GM12878 (cell line): ENCODE data around the gene IFNA1. TPM values are rescaled to one million over a fixed set of nuclear protein-coding genes. Genes with fewer than 3 reads are reported as not detected.
A peak's percentile ranks its signal among the peaks of the same experiment; 100 is the strongest.

Source experiments
- ATAC-seq: fragments of 200-7000 bp; cut with Tn5 transposase; 3 replicates; pipeline ENCODE4 v1.9.1; 2020; ENCODE audit warnings: mild to moderate bottlenecking, moderate library complexity
- BruUV-seq: library from RNA; stranded (reverse); fragments of 400-500 nt; replicated peaks from 2 replicates; lab custom pipeline; 2021; lab: Mats Ljungman, UMichigan
- CTCF ChIA-PET: fragments of 300-600 bp; sonication (Branson Sonifier 250); formaldehyde crosslinking; extraction: SDS; loops from one replicate; lab custom pipeline; 2021; ENCODE audit warnings: inconsistent platforms; lab: Yijun Ruan, JAX
- POLR2A ChIA-PET: fragments of 350-600 bp; formaldehyde crosslinking; extraction: SDS; loops from one replicate; lab custom pipeline; 2021; ENCODE audit warnings: inconsistent platforms; lab: Charles Lee
- RAD21 ChIA-PET: fragments of 300-600 bp; sonication (Branson Sonifier 250); formaldehyde crosslinking; loops from one replicate; lab custom pipeline; 2023; ENCODE audit warnings: antibody characterized with exemption; ENCODE audit not compliant: unreplicated experiment; lab: Charles Lee
- SMC1A ChIA-PET: fragments of 300-600 bp; sonication (Branson Sonifier 250); formaldehyde crosslinking; loops from one replicate; lab custom pipeline; 2023; ENCODE audit not compliant: unreplicated experiment, uncharacterized antibody; lab: Charles Lee
- DNase-seq: peaks from one replicate; pipeline ENCODE4 v3.0.0-alpha.2; 2011; ENCODE audit warnings: low read depth, low spot score
- FAIRE-seq: peaks from 3 replicates; lab custom pipeline; 2011; peaks lifted over from hg19 to GRCh38; lab: Jason Lieb, UNC
- H2AFZ ChIP-seq: 2 replicates; pipeline ENCODE4 v1.6.0; 2011; ENCODE audit warnings: low read depth, low read length, control low read depth; ENCODE audit not compliant: control insufficient read depth
- H3K27ac ChIP-seq: 2 replicates; pipeline ENCODE4 v1.5.1; 2011; ENCODE audit warnings: control low read depth; ENCODE audit not compliant: control insufficient read depth, insufficient read depth
- H3K27me3 ChIP-seq, 2 experiments: replicated peaks in 1 of 2; 2 replicates each; pipeline versions ENCODE4 v1.6.0 to v1.6.1; 2011; ENCODE audit warnings: low read length in 1 of 2; ENCODE audit not compliant: control insufficient read depth in 2 of 2, insufficient read depth in 2 of 2
- H3K36me3 ChIP-seq, 2 experiments: 2 replicates each; pipeline ENCODE4 v1.5.1; 2011; ENCODE audit warnings: low read length in 1 of 2; ENCODE audit not compliant: control insufficient read depth in 2 of 2, insufficient read depth in 2 of 2
- H3K4me1 ChIP-seq: 2 replicates; pipeline ENCODE4 v1.6.1; 2011; ENCODE audit warnings: mild to moderate bottlenecking, low read length, moderate library complexity, mixed read lengths; ENCODE audit not compliant: control insufficient read depth, insufficient read depth
- H3K4me2 ChIP-seq: 2 replicates; pipeline ENCODE4 v1.6.0; 2011; ENCODE audit warnings: control low read depth; ENCODE audit not compliant: control insufficient read depth, insufficient read depth
- H3K4me3 ChIP-seq: fragments of 200-600 bp; sonication (generic); 2 replicates; pipeline ENCODE4 v1.5.1; 2016
- H3K79me2 ChIP-seq: 2 replicates; pipeline ENCODE4 v1.6.0; 2011; ENCODE audit warnings: low read length; ENCODE audit not compliant: control insufficient read depth, insufficient read depth
- H3K9ac ChIP-seq: 2 replicates; pipeline ENCODE4 v1.8.0; 2011; ENCODE audit warnings: low read length, control low read depth, mixed read lengths; ENCODE audit not compliant: control insufficient read depth, insufficient read depth
- H3K9me3 ChIP-seq: replicated peaks from 3 replicates; pipeline ENCODE4 v1.5.1; 2011; ENCODE audit warnings: mild to moderate bottlenecking, low read length; ENCODE audit not compliant: control insufficient read depth, insufficient read depth
- H4K20me1 ChIP-seq: 2 replicates; pipeline ENCODE4 v1.6.0; 2011; ENCODE audit not compliant: control insufficient read depth, insufficient read depth
- ATF7 ChIP-seq: fragments of 450-650 bp; IDR thresholded peaks from 2 replicates; pipeline ENCODE4 v1.6.1; 2016; ENCODE audit warnings: low read depth, mild to moderate bottlenecking
- EED ChIP-seq: sonication (generic); IDR thresholded peaks from 2 replicates; pipeline ENCODE4 v1.6.1; 2016; ENCODE audit warnings: antibody characterized with exemption, low read depth
- HDAC6 ChIP-seq: fragments of 200-600 bp; sonication (generic); IDR thresholded peaks from one replicate; pipeline ENCODE4 v1.8.0; 2017; ENCODE audit warnings: antibody characterized with exemption; ENCODE audit not compliant: unreplicated experiment
- IKZF1 ChIP-seq: fragments of 450-650 bp; conservative IDR thresholded peaks from 2 replicates; pipeline ENCODE4 v1.6.1; 2017; ENCODE audit warnings: antibody characterized with exemption, mild to moderate bottlenecking
- IKZF2 ChIP-seq, 2 experiments: fragments of 450-650 bp; IDR thresholded peaks; 2 replicates each; pipeline ENCODE4 v1.6.1; 2017; ENCODE audit warnings: mild to moderate bottlenecking in 2 of 2, moderate library complexity in 2 of 2
- MEF2B ChIP-seq: fragments of 450-650 bp; IDR thresholded peaks from 2 replicates; pipeline ENCODE4 v1.6.1; 2018; ENCODE audit warnings: mild to moderate bottlenecking, moderate library complexity; ENCODE audit not compliant: partially characterized antibody, poor library complexity, severe bottlenecking
- SMAD5 ChIP-seq: IDR thresholded peaks from 2 replicates; pipeline ENCODE4 v1.6.1; 2016; ENCODE audit warnings: antibody characterized with exemption, low read depth
- SMC3 ChIP-seq: IDR thresholded peaks from 2 replicates; pipeline ENCODE4 v1.6.1; 2011; ENCODE audit warnings: low read length, improper control_type of control experiment, borderline replicate concordance
- SUZ12 ChIP-seq: fragments of 200-600 bp; sonication (generic); IDR thresholded peaks from one replicate; pipeline ENCODE4 v1.6.1; 2018; ENCODE audit warnings: antibody characterized with exemption, mild to moderate bottlenecking; ENCODE audit not compliant: unreplicated experiment
- WGBS: methylation state at CpG from one replicate; pipeline ENCODE4 v1.1.6; 2016; ENCODE audit warnings: low lambda C conversion rate; ENCODE audit not compliant: insufficient replicate concordance, insufficient coverage; ENCODE audit errors: missing lambda C conversion rate; 5-methylcytosine and 5-hydroxymethylcytosine counted together
- in situ Hi-C: fragments of 300-500 bp; cut with MboI; formaldehyde crosslinking; loops from 9 replicates; pipeline ENCODE4 v1.14.3; 2018; ENCODE audit warnings: mixed read lengths
- intact Hi-C: fragments of 100-400 bp; cut with micrococcal nuclease; formaldehyde crosslinking; loops from one replicate; pipeline ENCODE4 v1.14.2; 2022; ENCODE audit not compliant: unreplicated experiment
- polyA plus RNA-seq, 11 experiments: library from polyadenylated mRNA; depleted of rRNA in 4 of 11; unstranded in 6 of 11; stranded (reverse) in 5 of 11; fragments of >200 nt; fragmentation: Nextera tagmentation in 4 of 11; fragmentation: Illumina TruSeq in 1 of 11; extraction: Ambion mirVana in 4 of 11; extraction: Trizol in 1 of 11; gene quantifications; 1 replicate in 1 of 11; 2 replicates in 10 of 11; pipeline versions ENCODE4 v1.2.1 to v1.2.3, GENCODE V29; 2011 to 2016; ENCODE audit warnings: inconsistent platforms in 2 of 11, missing spikeins in 2 of 11, low read depth in 1 of 11
- total RNA-seq, 4 experiments: library from RNA; depleted of rRNA in 3 of 4; stranded (reverse); fragments of >200 nt in 3 of 4; fragmentation: Illumina TruSeq in 1 of 4; extraction: Trizol in 1 of 4; gene quantifications; 2 replicates each; pipeline versions ENCODE4 v1.2.1 to v1.2.3, GENCODE V29; 2013 to 2021
- TF ChIP-seq, protein P1 (sequence below), 3 experiments: IDR thresholded peaks in 2 of 3; conservative IDR thresholded peaks in 1 of 3; 2 replicates each; pipeline ENCODE4 v1.5.1; 2011; ENCODE audit warnings: low read depth in 3 of 3, low read length in 3 of 3, mild to moderate bottlenecking in 3 of 3, control low read depth in 2 of 3, moderate library complexity in 2 of 3, inconsistent platforms in 1 of 3, mixed read lengths in 1 of 3; ENCODE audit not compliant: control insufficient read depth in 2 of 3, insufficient read depth in 1 of 3; ENCODE audit errors: extremely low read depth in 1 of 3

The IFNA1 gene
- total and polyA plus RNA-seq, 10 of the 15 experiments (the other 5 are each of a cell fraction or from before 2014, with no cell fraction given) = not detected

DNA sequence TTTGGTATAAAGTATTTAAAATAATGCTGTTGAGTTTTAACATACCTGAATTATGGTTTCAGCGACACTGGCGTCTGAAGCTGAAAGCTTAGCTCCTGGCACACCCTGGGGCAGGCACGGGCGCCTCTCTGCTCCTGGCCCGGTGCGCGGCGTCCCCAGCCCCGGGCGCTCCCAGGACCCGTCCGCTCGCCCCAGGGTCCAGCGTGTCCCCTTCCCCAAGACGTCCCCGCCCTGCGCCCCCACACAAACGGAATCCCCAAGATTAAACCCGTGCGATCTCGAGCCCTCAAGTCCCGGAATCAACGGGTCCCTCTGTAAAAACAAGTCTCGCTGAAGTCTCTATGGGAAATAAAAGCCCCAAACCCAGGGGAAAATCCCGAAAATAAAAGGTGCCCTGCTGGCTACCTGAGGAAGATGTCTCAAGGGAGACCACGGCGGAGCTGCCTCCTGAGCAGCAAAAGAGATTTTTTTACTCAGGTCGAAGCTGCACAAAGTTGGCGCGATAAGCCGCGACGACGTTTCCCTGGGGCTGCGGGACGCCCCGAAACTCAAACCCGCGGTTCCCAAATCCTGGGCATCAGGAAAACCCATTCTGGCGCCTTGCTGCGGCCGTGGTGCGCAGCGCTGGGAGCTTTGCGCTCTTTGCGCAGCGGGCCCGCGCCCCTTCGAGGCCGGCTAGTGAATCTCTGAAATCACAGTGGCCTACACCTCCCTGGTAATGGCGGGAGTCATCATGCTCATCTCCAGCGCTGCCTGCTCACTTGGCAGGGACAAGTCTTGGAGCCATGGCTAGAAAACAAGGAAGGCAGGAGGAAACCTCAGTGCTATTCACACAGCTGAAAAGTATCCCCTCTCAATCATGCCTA, 37.6 kb upstream of the IFNA1 start:
- Histone ChIP-seq H3K9ac (no peak overlapping the region), H3K79me2 (no peaks in the 10 kb centered on the region; the same call in 1 of the 2 replicates), H3K4me3 (peak overlapping the region; percentile 53; the same call in 1 of the 2 replicates), H3K4me2 (peak overlapping the region; percentile 5), H4K20me1 (no peaks in the 10 kb centered on the region), H3K9me3 (no peaks in the 10 kb centered on the region), H3K36me3 (no peaks in the 10 kb centered on the region), H2AFZ (peak overlapping the region; percentile 65), H3K27me3 (peaks cover 0 to 2% of the 10 kb centered on the region in 2 experiments; a peak in 2 of 4 replicates), H3K27ac (no peak overlapping the region), H3K4me1 (no peaks in the 10 kb centered on the region)
- 5% methylated on average over 53 of the region's 53 CpGs for WGBS
- TF ChIP-seq MEF2B (peak; percentile 60), EED (no peak), SMAD5 (no peak), IKZF1 (peak; percentile 33; the same call in 1 of the 2 replicates), SMC3 (0 out of 2 replicates have a peak, but pooled peaks have one; percentile 18), HDAC6 (peak; percentile 47), SUZ12 (no peak), IKZF2 (IDR thresholded peaks at IDR 0.05) (0 out of 4 replicates have a peak, but pooled peaks of 1 of the 2 experiments have one; percentile 27), ATF7 (no peak)
- TF ChIP-seq, protein P1, sequence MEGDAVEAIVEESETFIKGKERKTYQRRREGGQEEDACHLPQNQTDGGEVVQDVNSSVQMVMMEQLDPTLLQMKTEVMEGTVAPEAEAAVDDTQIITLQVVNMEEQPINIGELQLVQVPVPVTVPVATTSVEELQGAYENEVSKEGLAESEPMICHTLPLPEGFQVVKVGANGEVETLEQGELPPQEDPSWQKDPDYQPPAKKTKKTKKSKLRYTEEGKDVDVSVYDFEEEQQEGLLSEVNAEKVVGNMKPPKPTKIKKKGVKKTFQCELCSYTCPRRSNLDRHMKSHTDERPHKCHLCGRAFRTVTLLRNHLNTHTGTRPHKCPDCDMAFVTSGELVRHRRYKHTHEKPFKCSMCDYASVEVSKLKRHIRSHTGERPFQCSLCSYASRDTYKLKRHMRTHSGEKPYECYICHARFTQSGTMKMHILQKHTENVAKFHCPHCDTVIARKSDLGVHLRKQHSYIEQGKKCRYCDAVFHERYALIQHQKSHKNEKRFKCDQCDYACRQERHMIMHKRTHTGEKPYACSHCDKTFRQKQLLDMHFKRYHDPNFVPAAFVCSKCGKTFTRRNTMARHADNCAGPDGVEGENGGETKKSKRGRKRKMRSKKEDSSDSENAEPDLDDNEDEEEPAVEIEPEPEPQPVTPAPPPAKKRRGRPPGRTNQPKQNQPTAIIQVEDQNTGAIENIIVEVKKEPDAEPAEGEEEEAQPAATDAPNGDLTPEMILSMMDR (IDR thresholded peaks at IDR 0.05 in 2 of 3, conservative IDR thresholded peaks at IDR 0.05 in 1 of 3; ENCODE audit: control insufficient read depth in 2 of 3, extremely low read depth in 1 of 3, insufficient read depth in 1 of 3, low read depth in 3 of 3, low read length in 3 of 3) = peak; percentile 2 to 32 (median 16); a peak in 2 of 6 replicates
- in situ Hi-C loops = no loop called here
- ChIA-PET POLR2A (interaction anchor here (1.0 to 1.8 kb wide), 4 partner anchors 9 to 76 kb away, joined by 3 to 4 read pairs (median 4); no protein-coding TSS in a partner anchor), RAD21 (interaction anchor here (0.7 to 2.3 kb wide), 6 partner anchors 13 to 77 kb away, joined by 3 to 18 read pairs (median 4); partner anchors contain the start of gene IFNA2), CTCF (interaction anchor here (0.8 to 3.4 kb wide), 13 partner anchors 9 to 167 kb away, joined by 3 to 35 read pairs (median 4); partner anchors contain the start of gene IFNA2), SMC1A (interaction anchor here (0.7 to 2.6 kb wide), 11 partner anchors 10 to 381 kb away, joined by 3 to 19 read pairs (median 4); no protein-coding TSS in a partner anchor)
- intact Hi-C loops = no loop called here
- ATAC-seq (peak; percentile 83), DNase-seq (no peak), FAIRE-seq (no peak)
- BruUV-seq = no TSS peak
